Hepatocyte (in vitro differentiated cells): Measurements from ENCODE around the gene CREB5.

Experiments
- CTCF ChIP-seq: fragments of 200-600 bp; sonication (generic); IDR thresholded peaks from 2 replicates; pipeline ENCODE4 v1.5.1; 2016; ENCODE audit warnings: antibody characterized with exemption, mild to moderate bottlenecking; ENCODE audit not compliant: poor library complexity
- EZH2phosphoT487 ChIP-seq: fragments of 200-600 bp; sonication (generic); IDR thresholded peaks from one replicate; pipeline ENCODE4 v1.6.1; 2018; ENCODE audit warnings: antibody characterized with exemption, mild to moderate bottlenecking, low read depth, moderate library complexity; ENCODE audit not compliant: unreplicated experiment, severe bottlenecking

DNA sequence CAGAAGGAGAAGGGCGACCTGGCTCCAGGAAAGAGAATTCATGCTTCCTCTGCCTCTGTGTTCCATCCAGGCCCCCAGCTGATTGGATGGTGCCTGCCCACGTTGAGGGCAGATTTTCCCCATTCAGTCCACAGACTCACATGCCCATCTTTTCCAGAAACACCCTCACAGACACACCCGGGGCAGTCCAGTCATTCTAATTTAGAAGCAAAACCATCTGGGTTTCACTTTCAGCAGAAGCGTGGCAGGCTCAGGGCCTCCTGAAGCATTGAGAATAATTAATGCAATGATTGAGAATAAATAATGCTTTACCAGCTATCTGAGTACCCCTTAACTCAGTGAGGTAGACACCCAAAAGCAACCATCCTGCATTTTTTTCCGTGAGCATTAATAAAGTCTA, 30.2 kb upstream of the CREB5 start:
- no peak for TF ChIP-seq CTCF
- TF ChIP-seq EZH2phosphoT487: no peak
